Measurements from ENCODE around the gene S100A3.

Gene S100A3

GRCh38 chr1:153548722-153549688 is at the start of gene S100A3:
S100A3 (minus strand) TSS chr1:153549258; CDS start chr1:153548485, 773 bp downstream.
- DNase-seq (no peak), ATAC-seq (ENCODE audit: insufficient read depth, low read depth) (no peak)
- no peak within 1 kb of the TSS for H2AFZ ChIP-seq (ENCODE audit: low read depth, low read length)
- H3K27me3 ChIP-seq (ENCODE audit: insufficient read depth, low read length, poor library complexity), result no peaks in the 10 kb centered on the region
- peaks cover 26% of the 10 kb centered on the region for H3K4me1 ChIP-seq (ENCODE audit: insufficient read depth, low read length)
- no peaks in the 10 kb centered on the region for H3K36me3 ChIP-seq (ENCODE audit: insufficient read depth, low read length)
- no peaks in the 10 kb centered on the region for H3K79me2 ChIP-seq (ENCODE audit: insufficient read depth, low read length)
- no peak within 1 kb of the TSS for H3K9ac ChIP-seq (ENCODE audit: low read depth, low read length)
- H3K4me2 ChIP-seq (ENCODE audit: insufficient read depth, low read length), result no peak within 1 kb of the TSS
- no peak within 1 kb of the TSS for H3K4me3 ChIP-seq (ENCODE audit: low read depth in 1 of 2, low read length in 2 of 2)
- H4K20me1 ChIP-seq (ENCODE audit: insufficient read depth, low read length), result no peaks in the 10 kb centered on the region
- TF ChIP-seq CTCF (IDR thresholded peaks at IDR 0.05; ENCODE audit: borderline replicate concordance, extremely low read depth, low read length, poor library complexity, severe bottlenecking) (no peak), EZH2 (IDR thresholded peaks at IDR 0.05; ENCODE audit: borderline replicate concordance, low read depth, low read length, severe bottlenecking) (no peak)
- no peaks in the 10 kb centered on the region for H3K9me3 ChIP-seq (ENCODE audit: insufficient read depth, low read length, severe bottlenecking)
- no peak within 1 kb of the TSS for H3K27ac ChIP-seq (ENCODE audit: low read length)

- H3K79me2 ChIP-seq (ENCODE audit: insufficient read depth, low read length), result no peaks in the 10 kb centered on the region
- H3K9me3 ChIP-seq (ENCODE audit: insufficient read depth, low read length, severe bottlenecking), result no peaks in the 10 kb centered on the region
- H4K20me1 ChIP-seq (ENCODE audit: insufficient read depth, low read length), result no peaks in the 10 kb centered on the region
- no peak overlapping the region for H3K4me3 ChIP-seq (ENCODE audit: low read depth in 1 of 2, low read length in 2 of 2)
- H2AFZ ChIP-seq (ENCODE audit: low read depth, low read length), result no peak overlapping the region; the same call in 1 of the 2 replicates
- no peaks in the 10 kb centered on the region for H3K36me3 ChIP-seq (ENCODE audit: insufficient read depth, low read length)
- H3K9ac ChIP-seq (ENCODE audit: low read depth, low read length), result no peak overlapping the region
- peak; percentile 40 for DNase-seq
- no peaks in the 10 kb centered on the region for H3K27me3 ChIP-seq (ENCODE audit: insufficient read depth, low read length, poor library complexity)
- no peak overlapping the region for H3K27ac ChIP-seq (ENCODE audit: low read length)
- TF ChIP-seq EZH2 (IDR thresholded peaks at IDR 0.05; ENCODE audit: borderline replicate concordance, low read depth, low read length, severe bottlenecking) (no peak), CTCF (IDR thresholded peaks at IDR 0.05; ENCODE audit: borderline replicate concordance, extremely low read depth, low read length, poor library complexity, severe bottlenecking) (no peak)
- H3K4me2 ChIP-seq (ENCODE audit: insufficient read depth, low read length), result no peak overlapping the region
- peak; percentile 97 for ATAC-seq (ENCODE audit: insufficient read depth, low read depth)
- peaks cover 7% of the 10 kb centered on the region for H3K4me1 ChIP-seq (ENCODE audit: insufficient read depth, low read length)
Measured at GRCh38 chr1:153598309-153599172, 49.5 kb upstream of the S100A3 start.

GRCh38 chr1:153597206-153597605 is 48.1 kb upstream of the S100A3 start:
- no peak overlapping the region for H3K27ac ChIP-seq (ENCODE audit: low read length)
- no peak overlapping the region for H3K9ac ChIP-seq (ENCODE audit: low read depth, low read length)
- DNase-seq, result no peak
- no peaks in the 10 kb centered on the region for H4K20me1 ChIP-seq (ENCODE audit: insufficient read depth, low read length)
- TF ChIP-seq EZH2 (IDR thresholded peaks at IDR 0.05; ENCODE audit: borderline replicate concordance, low read depth, low read length, severe bottlenecking), result no peak
- TF ChIP-seq CTCF (IDR thresholded peaks at IDR 0.05; ENCODE audit: borderline replicate concordance, extremely low read depth, low read length, poor library complexity, severe bottlenecking), result no peak
- H3K27me3 ChIP-seq (ENCODE audit: insufficient read depth, low read length, poor library complexity), result no peaks in the 10 kb centered on the region
- H3K4me2 ChIP-seq (ENCODE audit: insufficient read depth, low read length), result no peak overlapping the region
- no peak overlapping the region for H2AFZ ChIP-seq (ENCODE audit: low read depth, low read length)
- peaks cover 7% of the 10 kb centered on the region for H3K4me1 ChIP-seq (ENCODE audit: insufficient read depth, low read length)
- H3K79me2 ChIP-seq (ENCODE audit: insufficient read depth, low read length), result no peaks in the 10 kb centered on the region
- H3K36me3 ChIP-seq (ENCODE audit: insufficient read depth, low read length), result no peaks in the 10 kb centered on the region
- no peaks in the 10 kb centered on the region for H3K9me3 ChIP-seq (ENCODE audit: insufficient read depth, low read length, severe bottlenecking)
- H3K4me3 ChIP-seq (ENCODE audit: low read depth in 1 of 2, low read length in 2 of 2), result no peak overlapping the region
- no peak for ATAC-seq (ENCODE audit: insufficient read depth, low read depth)

Measured in DND-41 (cell line).